Retina (tissue), 1 donor: ENCODE results near the gene MPHOSPH8.
"Not testable (repeated sequence)": the region's sequence is repeated elsewhere in the genome, so short reads cannot be mapped to it uniquely, and the experiment has no call there.

Experiments used
- DNase-seq: peaks from one replicate; pipeline ENCODE4 v3.0.0-alpha.2; 2016

The MPHOSPH8 gene

DNA sequence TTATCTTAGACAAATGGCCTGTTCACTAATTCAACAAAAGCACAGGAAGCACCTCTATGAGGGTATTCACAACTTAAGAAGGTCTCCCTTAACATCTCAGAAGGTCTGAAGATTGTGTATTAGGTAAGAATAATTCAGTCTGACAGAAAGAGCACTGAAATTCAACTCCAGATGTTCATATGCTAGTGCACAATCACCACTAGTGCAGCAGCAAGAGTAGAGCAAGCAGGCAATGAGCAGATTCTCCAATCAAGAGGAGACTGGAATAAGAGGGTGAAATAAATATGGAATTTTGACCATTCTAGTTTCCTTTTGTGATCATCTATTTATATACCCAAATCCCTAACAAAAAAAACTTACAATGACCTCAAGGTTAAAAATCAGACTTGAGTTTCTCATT is 52.0 kb downstream of the MPHOSPH8 start:
- no peak for DNase-seq

DNA sequence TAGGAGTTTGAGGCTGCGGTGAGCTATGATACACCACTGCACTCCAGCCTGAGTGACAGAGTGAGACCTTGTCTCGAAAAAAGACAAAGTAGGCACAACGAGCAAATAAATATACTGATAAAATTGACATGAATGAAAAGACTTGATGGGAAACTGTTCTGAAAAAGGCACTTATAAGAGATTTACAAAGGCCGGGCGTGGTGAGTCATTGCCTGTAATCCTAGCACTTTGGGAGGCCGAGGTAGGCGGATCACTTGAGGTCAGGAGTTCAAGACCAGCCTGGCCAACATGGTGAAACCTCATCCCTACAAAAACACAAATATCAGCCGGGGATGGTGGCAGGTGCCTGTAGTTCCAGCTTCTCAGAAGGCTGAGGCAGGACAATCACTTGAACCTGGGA is 58.0 kb downstream of the MPHOSPH8 start:
- DNase-seq: not testable (repeated sequence)

DNA sequence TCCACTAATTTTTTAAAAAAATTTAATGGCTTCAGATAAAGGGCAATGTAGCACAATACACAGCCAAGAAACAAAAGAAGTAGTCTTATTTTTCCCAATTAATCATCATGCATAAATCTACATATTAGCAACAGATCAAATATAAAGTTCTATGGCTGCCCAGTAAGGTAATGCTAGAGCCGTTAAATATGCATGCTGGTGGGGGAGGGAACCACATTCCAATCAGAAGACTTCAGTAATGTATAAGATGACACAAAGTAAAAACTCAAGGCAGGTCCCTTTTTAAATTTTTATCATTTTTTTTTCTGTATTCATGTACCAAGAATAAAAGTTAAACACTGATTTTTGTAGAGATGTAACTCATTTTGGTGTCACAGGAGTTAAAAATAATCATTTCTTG is 62.0 kb downstream of the MPHOSPH8 start:
- no peak for DNase-seq

DNA sequence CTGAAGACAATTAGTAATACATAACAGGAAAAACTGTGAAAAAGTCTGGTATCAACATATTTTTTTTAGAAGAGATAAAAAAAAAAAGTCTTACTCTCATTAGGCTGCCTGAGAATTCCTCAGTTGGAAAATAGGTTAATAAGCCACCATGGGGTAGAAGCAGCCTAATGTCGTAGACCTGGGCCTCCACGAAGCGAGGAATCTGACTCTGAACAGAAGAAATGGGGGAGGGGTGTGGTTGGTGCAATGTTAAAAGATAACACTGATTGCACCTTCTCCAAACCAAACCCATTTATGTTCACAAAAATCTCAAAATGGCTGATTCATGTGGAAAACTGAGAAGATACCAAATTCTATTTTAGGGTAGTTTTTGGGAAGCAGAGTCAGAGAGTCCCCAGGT is 62.4 kb downstream of the MPHOSPH8 start:
- no peak for DNase-seq

DNA sequence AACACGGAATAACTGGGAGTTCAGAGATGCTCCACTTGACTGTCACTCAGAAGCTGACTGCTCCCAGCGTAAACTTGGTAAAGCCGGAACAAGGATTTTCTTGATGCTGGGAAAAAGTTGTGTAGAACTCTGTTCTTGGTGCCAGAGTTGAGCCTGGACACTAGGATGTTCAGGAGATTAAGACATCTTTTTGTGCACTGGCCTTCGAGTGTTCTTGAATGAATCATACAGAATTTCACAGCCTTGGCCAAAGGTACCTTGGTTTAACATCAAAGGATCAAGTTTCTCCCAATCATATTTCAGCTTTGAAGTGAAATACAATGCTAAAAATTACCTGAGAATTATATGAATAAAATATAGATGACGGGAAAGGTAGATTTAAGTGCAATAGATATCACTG is 67.5 kb downstream of the MPHOSPH8 start:
- DNase-seq: not testable (repeated sequence)

DNA sequence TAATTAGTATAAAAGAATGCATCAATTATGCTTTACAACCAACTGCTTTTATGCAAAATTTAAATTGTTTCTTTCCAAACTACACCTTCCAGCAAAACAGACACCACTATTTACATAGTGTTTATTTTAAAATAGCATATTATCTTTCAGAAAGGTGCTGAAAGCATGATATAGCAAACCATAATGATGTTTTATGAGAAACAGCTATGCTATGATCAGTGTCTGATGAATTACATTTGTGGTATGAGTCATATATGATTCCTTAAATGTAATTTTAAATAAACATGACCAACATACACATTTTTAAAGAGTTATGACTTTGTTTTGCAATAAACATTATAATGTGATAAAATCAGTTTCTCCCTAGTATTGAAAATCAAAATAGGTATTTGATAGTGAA is 68.2 kb downstream of the MPHOSPH8 start:
- DNase-seq: not testable (repeated sequence)

DNA sequence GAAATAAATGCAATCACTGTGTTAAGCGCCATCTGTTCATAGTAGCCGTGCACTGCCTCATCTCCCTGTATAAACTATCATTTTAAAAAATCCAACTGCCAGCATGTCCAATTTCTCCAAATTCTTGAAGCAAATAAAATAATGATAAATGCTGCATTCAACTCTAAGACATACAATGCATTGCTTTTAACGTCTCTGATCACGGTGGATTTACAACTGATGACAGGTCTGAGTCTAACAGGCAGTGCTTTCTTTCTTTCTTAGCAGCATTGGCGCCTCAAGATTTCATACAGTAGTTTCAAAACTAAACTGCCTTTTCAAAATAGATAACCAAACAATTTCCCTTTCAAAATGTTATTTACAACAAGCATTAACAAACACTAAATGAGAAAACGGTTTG is 70.8 kb downstream of the MPHOSPH8 start:
- not testable (repeated sequence) for DNase-seq

DNA sequence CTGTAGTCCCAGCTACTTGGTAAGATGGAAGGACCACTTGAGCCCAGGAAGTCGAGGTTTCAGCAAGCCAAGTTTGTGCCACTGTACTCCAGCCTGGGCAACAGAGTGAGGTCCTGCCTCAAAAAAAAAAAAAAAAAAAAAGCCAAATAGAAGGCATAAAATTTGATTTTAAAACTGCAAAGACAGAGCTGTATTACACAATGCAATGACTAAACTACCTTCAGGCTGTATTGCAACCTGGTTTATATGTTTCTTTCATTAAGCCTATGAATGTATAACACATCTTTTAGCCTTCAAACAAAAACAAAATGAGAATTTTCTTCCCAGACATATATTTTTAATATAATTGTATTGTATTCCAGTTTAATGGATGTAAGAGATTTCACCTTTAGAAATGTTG is 75.6 kb downstream of the MPHOSPH8 start:
- not testable (repeated sequence) for DNase-seq

DNA sequence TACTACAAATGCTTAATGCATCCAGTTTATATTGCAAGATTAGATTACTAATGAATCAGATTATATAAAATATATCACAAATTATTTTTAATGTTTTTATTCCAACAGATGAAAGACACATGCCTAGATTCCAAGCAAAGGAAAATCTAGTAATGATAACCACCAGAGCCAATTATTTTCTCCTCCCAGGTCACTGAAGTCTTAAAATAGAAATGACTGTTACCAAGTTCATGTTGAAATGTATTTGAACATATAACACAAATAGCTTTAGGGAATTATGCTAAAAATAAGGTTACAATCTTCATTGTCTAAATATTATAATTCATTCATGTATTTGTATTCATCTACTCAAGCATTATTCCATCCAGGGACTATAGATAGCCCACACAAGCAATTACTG is 76.3 kb downstream of the MPHOSPH8 start:
- not testable (repeated sequence) for DNase-seq

DNA sequence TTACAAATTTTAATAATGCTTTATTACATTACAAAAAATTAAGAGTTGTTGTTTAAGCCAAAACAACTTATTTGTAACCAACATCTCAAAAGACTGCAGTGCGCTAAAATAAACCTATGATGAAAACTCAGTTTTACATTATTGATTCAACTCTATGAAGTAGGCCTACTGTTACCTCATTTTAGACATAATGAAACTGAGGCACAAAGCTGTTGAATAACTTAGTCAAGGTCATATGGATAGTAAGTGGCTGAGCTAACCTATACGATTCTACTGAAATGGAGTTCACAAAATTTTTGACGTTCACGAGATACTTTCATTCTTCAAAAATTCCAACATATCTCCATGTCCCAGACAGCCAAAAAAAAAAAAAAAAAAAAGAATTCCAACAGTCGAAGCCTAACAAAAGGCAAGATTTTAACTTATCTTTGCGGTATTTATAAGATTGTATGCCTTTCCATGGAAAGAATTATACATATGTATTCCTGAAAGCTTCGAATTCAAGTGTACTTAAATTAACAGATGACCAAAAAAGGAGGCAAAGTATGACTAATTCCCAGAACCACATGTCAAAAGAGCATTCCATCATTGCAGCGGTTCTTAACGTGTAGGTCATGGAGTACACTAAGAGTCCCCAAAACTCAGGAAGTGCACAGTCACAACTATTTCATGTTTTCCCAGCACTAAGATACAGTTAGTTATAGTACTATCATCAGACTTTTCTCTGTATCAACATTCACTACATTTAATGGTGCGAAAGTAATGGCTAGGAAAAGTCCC is 79.9 kb downstream of the MPHOSPH8 start:
- DNase-seq: no peak

DNA sequence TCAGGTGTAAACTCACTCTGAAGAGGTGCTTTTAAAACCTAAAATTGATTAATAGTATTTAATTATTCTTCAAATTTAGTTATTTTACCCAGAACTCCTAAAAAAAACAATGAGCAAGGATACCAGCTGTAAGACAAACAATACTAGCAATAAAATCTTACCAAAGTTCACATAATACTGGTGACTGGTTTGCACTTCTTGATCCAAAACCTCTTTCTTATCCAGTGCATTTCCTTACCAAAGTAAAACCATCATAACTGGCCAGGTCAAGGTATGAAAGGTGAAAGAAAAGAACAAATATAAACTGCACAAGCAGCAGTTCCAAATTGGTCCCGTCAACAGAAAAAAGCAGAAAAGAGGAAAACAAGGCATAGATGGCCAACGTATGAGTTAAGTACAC is 86.6 kb downstream of the MPHOSPH8 start:
- no peak for DNase-seq
